ENCODE results near the gene MED13L.

MED13L gene

GRCh38 chr12:115943630-115944391 is 333.7 kb downstream of the MED13L start:
- DNase-seq (ENCODE audit: low spot score): no peak

- DNase-seq (ENCODE audit: low spot score): no peak
Observed at GRCh38 chr12:115943310-115943629, 334.2 kb downstream of the MED13L start.

DNA sequence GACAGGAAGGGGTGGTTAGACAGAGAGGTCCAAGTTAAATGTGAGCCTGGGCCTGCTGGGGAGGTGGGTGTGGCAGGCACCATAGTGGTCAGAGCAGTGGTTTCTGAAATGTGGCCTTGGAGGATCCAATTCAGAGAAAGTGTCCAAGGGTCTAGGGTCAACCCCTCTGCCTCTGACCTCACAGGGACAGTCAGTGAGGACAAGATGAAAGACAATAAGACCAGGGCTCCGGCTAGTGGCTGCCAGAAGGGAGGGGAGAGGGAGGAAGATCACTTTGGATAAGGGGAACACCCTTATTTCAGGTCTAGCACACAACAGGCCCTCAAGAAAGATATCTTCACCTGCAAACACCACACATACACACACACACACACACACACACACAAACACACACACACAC is 335.1 kb downstream of the MED13L start:
- no peak for DNase-seq (ENCODE audit: low spot score)

- no peak for DNase-seq (ENCODE audit: low spot score)
Observed at GRCh38 chr12:115941362-115941761, 336.1 kb downstream of the MED13L start.

DNA sequence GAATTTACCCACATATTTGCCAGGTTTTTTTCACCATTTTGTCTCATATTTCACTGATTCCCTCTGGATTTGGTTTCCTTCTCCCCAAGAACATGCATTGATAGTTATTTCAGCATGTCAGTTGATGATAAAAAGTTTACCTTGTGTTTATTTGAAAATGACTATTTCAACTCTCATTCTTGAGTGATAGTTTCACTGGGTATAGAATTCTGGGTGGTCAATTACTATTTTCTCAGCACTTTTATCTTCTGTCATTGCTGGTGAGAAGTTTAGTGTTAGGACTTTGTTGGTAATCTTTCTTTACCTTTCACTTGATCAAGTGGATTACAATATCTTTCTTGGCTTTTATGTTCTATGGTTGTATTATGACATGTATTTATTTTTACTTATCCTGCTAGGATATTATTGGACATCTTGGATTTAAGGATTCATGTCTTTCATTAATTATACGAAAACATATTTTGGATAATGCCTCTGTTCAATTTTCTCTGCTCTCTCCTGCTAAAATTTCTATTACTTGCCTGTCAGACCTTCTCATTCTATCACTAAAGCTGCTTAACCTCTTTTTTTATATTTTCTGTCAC is 338.6 kb downstream of the MED13L start:
- no peak for DNase-seq (ENCODE audit: low spot score)

GRCh38 chr12:115936997-115937916 is 340.2 kb downstream of the MED13L start:
- no peak for DNase-seq (ENCODE audit: low spot score)

DNA sequence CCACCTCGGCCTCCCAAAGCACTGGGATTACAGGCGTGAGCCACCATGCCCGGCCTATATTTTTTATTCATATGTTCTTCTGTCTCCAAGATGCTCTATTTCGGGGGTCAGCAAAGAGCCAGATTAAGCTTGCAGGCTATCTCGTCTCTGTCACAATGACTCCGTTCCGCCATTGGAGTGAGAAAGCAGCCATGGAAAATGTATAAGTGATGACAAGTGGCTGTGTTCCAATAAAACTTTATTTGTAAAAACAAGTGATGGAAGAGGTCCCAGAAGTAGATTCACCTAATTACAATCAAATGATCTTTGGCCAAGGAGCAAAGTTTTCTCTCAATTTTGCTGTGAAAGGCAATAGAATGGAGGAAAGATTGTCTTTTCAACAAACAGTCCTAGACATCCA is 342.6 kb downstream of the MED13L start:
- no peak for DNase-seq (ENCODE audit: low spot score)

- no peak for DNase-seq (ENCODE audit: low spot score)
Observed at GRCh38 chr12:115934046-115934445, 343.4 kb downstream of the MED13L start.

DNA sequence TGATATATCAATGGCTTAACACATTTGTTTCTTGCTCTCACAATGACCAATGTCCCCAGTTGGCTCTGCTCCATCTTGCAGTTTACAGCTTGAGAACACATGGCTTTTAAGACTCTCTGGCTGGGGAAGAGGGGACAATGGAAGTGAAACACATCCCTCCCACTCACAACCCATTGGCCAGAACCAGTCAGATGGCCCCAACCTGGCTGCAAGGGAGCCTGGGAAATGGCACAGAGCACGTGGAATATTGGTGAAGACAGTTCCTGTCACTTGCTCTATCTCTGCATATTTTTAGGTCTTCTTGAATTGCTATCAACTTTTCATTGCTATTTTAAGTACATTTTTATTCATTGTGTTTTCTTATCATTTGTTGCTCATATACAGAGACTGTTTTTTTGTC is 345.4 kb downstream of the MED13L start:
- DNase-seq (ENCODE audit: low spot score): no peak

DNA sequence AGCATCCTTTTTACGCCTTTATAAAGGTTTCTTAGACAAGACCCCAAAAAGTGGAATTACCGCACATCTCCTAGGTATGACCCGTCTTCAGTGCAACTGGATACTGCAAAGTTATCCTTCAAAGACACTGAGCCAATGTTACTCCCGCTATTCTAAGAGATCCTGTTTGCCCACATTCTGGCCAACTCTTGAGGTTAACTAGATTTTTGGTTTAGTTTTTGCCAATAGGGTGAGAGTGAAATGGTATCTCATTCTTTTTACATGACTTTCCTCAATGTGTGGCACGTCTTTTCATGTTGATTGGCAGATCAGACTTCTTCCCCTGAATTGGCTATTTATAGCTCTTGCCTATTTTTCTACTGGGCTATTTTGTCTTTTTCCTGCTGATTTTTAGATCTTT is 347.2 kb downstream of the MED13L start:
- DNase-seq (ENCODE audit: low spot score): no peak

GRCh38 chr12:115926037-115926670 is 351.3 kb downstream of the MED13L start:
- no peak for DNase-seq (ENCODE audit: low spot score)

- DNase-seq (ENCODE audit: low spot score): no peak
Observed at GRCh38 chr12:115923851-115924250, 353.6 kb downstream of the MED13L start.

DNA sequence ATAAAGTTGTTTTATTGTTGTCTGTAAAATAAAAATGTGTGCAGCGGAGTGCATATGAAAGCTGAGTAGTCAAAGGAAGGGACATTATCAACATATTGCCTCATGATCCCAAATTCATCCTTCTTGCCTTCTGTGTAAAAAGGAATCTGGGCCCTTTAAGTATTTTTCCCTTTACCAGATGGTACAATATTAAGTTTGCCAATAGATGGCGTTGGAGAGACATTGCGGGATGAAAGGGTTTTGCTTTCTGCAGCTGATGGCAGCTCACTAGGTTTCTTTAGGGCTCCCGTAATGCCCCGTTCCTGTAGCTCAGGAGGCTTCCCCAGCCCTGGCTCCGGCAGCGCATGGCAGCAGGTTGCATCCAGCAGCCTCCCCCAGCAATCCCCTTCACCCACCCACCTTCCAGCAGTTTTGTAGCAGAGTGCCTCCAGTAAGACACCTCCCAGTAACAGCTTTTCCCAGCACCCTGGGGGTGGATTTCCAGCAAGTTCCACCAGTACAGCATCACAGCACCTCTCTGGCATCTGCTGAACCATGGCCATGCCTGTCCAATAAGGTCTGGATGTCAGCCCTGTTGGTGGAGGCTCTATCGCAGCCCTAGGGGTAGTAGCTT is 354.4 kb downstream of the MED13L start:
- DNase-seq (ENCODE audit: low spot score): no peak

DNA sequence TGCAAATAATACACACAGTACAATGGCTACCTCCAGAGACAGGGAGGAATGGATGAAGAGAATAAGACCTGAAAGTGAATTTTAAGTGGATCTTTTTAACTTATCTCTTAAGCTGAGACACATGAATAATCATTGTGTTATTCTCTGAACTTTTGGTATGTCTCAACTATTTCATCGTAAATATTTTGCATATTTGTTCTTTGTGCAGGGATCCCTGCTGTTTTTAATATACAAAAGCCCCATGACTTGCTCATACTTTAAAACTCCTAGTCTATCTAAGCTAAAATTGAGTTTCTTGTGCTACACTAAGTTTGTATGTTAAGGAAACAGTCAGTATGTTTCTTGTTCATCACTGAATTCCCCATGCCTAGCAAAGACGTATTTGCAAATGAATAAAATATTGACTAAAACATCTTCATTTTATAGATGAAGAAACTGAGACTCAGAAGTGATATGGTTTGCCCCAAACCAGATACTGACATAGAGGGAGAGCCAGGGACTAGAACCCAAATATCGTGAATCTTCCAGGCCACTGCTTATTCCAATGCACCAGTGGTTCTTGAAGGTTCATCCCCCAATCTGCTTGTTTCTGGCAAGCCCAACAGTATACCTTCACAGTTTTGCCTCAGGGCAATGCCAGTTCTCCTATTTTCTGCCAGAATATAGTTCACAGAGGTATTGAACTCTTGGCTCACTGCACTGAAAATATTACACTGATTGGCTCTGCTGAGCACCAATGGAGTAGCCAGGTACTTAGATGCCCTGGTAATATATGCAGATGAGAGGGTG is 356.9 kb downstream of the MED13L start:
- no peak for DNase-seq (ENCODE audit: low spot score)

GRCh38 chr12:115918763-115919162 is 358.7 kb downstream of the MED13L start:
- DNase-seq (ENCODE audit: low spot score): no peak

DNA sequence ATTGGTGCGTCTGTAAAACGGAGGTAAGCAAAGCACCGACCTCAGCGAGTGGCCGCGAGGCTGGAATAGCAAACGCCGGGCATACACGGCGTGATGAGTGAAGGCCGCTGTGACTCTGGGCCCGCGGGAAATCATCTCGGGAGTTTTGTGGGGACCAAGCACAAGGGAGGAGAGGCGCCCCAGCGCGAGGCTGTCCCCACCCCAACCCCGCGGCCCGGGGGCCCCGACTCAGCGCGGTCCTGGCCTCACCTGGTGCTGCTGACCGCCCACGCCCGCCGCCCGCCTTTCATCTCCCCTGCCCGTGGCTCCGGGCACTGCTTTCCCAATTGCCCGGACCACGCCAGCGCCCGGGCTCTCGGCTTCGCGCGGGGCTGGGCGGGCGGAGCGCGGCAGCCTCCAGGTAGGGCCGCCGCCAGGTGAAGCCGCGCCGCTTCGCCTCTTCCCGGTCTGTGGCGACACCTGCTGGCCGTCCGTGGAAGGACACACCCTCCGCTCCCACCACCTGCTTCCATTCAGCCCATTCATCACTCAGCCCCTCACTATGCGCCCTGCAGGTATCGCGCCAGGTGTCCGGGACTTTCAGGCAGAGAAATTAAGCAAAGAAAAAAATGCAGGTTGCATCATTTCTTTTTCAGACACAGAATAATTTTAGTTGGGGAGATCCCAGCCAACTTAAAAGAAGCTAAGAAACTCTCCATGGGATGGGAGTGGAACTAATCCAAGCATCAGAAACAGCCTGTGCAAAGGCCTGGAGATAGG is 360.4 kb downstream of the MED13L start:
- peak; percentile 66 for DNase-seq (ENCODE audit: low spot score)

GRCh38 chr12:115914122-115914521 is 363.4 kb downstream of the MED13L start:
- DNase-seq (ENCODE audit: low spot score): no peak

- no peak for DNase-seq (ENCODE audit: low spot score)
Observed at GRCh38 chr12:115912440-115912839, 365.1 kb downstream of the MED13L start.

GRCh38 chr12:115911360-115911759 is 366.1 kb downstream of the MED13L start:
- no peak for DNase-seq (ENCODE audit: low spot score)

DNA sequence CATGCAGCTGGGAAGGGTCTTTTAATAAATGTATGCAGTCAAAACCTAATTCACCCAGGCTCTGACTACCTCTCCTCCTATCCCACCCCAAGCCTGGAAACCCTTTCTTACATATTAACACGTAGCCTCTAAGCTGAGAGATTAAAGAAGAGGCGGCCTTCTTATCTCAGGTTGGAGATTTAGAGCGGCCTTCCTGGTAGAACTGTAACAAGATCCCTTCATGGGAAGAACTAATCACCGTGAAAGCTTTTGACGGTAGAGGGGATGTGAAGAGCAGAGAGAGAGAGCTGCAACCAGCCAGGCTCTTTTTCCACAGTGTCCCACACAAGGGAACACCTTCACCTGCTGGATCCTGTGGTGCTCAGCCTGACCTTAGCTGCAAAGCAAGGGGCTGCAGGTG is 367.4 kb downstream of the MED13L start:
- DNase-seq (ENCODE audit: low spot score): no peak
